Smooth muscle cell (in vitro differentiated cells): Measurements from ENCODE around the gene KAZALD1. TPM values are rescaled to one million over a fixed set of nuclear protein-coding genes. Genes with fewer than 3 reads are reported as not detected.

Source experiments
- DNase-seq: peaks from one replicate; lab custom pipeline; 2025; ENCODE audit not compliant: unreplicated experiment; lab: John Stamatoyannopoulos, UW
- H2AFZ ChIP-seq: fragments of 200-600 bp; sonication (generic); 2 replicates; pipeline ENCODE4 v1.6.0; 2016; ENCODE audit warnings: antibody characterized with exemption, low read depth, mild to moderate bottlenecking
- H3F3A ChIP-seq: fragments of 200-600 bp; sonication (generic); 2 replicates; pipeline ENCODE4 v1.6.0; 2017; ENCODE audit warnings: antibody characterized with exemption, low read depth
- H3K27ac ChIP-seq: fragments of 200-600 bp; sonication (generic); 2 replicates; pipeline ENCODE4 v1.5.1; 2016; ENCODE audit warnings: low read depth, mild to moderate bottlenecking
- H3K27me3 ChIP-seq: fragments of 200-600 bp; sonication (generic); 2 replicates; pipeline ENCODE4 v1.6.1; 2016; ENCODE audit warnings: low read depth, mild to moderate bottlenecking
- H3K36me3 ChIP-seq: fragments of 200-600 bp; sonication (generic); 2 replicates; pipeline ENCODE4 v1.5.1; 2016; ENCODE audit warnings: low read depth
- H3K4me1 ChIP-seq: fragments of 200-600 bp; sonication (generic); 2 replicates; pipeline ENCODE4 v1.5.1; 2016; ENCODE audit warnings: low read depth
- H3K4me2 ChIP-seq: fragments of 200-600 bp; sonication (generic); 2 replicates; pipeline ENCODE4 v1.6.0; 2016; ENCODE audit warnings: mild to moderate bottlenecking
- H3K4me3 ChIP-seq: fragments of 200-600 bp; sonication (generic); 2 replicates; pipeline ENCODE4 v1.5.1; 2016; ENCODE audit warnings: mild to moderate bottlenecking
- H3K79me2 ChIP-seq: fragments of 200-600 bp; sonication (generic); 2 replicates; pipeline ENCODE4 v1.6.0; 2016; ENCODE audit warnings: low read depth, mild to moderate bottlenecking
- H3K9ac ChIP-seq: fragments of 200-600 bp; sonication (generic); 2 replicates; pipeline ENCODE4 v1.6.0; 2016; ENCODE audit warnings: low read depth
- H3K9me3 ChIP-seq: fragments of 200-600 bp; sonication (generic); replicated peaks from 2 replicates; pipeline ENCODE4 v1.5.1; 2016; ENCODE audit warnings: low read depth
- H4K20me1 ChIP-seq: fragments of 200-600 bp; sonication (generic); 2 replicates; pipeline ENCODE4 v1.6.0; 2016; ENCODE audit warnings: low read depth
- CTCF ChIP-seq: fragments of 200-600 bp; sonication (generic); IDR thresholded peaks from 2 replicates; pipeline ENCODE4 v1.5.1; 2017; ENCODE audit warnings: borderline replicate concordance, mild to moderate bottlenecking, antibody characterized with exemption; ENCODE audit not compliant: insufficient read depth, poor library complexity, severe bottlenecking
- WGBS: methylation state at CpG from one replicate; pipeline ENCODE4 v1.1.7; 2016; ENCODE audit warnings: low lambda C conversion rate; 5-methylcytosine and 5-hydroxymethylcytosine counted together
- polyA plus RNA-seq: library from polyadenylated mRNA; unstranded; fragments of >200 nt; fragmentation: Nextera tagmentation; extraction: Ambion mirVana; gene quantifications from 2 replicates; pipeline ENCODE4 v1.2.1, GENCODE V29; 2016
- total RNA-seq: library from RNA; depleted of rRNA; stranded (reverse); fragments of >200 nt; gene quantifications from 2 replicates; pipeline ENCODE4 v1.2.3, GENCODE V29; 2014

Gene KAZALD1
- total and polyA plus RNA-seq, 2 experiments from 2014 or later: 13.1 to 20.4 TPM

GRCh38 chr10:101035314-101035713 lies 26.5 kb upstream of the KAZALD1 start:
- H3K4me2 ChIP-seq: no peak overlapping the region

DNA sequence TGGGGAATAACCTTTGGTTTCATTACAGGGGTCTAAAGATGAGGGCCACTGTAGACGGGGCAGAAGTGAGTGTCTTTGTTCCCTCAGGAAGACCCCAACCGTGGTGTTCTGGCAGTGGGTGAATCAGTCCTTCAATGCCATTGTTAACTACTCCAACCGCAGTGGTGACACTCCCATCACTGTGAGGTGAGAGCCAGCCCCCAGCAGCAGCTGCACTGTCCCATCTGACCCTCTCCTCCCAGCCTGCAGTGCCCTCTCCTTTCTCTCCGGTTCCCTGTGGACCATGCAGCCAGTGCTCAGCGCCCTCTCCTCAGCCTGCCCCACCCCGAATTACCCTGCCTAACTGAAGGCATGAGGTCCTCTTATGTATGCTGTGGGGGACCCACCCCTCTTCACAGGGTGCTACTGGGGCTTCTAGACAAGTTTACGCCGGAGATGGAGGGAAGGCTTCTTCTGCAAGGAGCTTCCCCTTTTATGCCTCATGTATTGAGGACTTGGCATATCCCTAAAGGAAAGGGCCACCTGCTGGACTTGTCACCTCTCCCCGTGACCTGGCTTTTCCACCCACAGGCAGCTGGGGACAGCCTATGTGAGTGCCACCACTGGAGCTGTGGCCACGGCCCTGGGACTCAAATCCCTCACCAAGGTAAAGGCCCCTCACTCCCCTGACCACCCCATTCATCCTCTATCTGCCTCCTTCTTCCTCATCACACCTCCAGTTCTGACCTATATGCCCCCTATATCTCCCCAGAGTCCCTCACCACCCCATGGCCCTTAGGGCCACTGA lies 25.7 kb upstream of the KAZALD1 start:
- H3K9ac ChIP-seq: no peak overlapping the region
- no peak overlapping the region for H3K4me2 ChIP-seq
- no peak overlapping the region for H3K4me3 ChIP-seq
- 94% methylated on average over 10 of the region's 10 CpGs for WGBS
- DNase-seq: no peak
- peaks cover 8% of the 10 kb centered on the region for H3K4me1 ChIP-seq
- H3K9me3 ChIP-seq: no peaks in the 10 kb centered on the region
- H3K79me2 ChIP-seq: peaks cover 20% of the 10 kb centered on the region
- no peak for TF ChIP-seq CTCF
- peaks cover 10% of the 10 kb centered on the region for H3K36me3 ChIP-seq
- H3K27me3 ChIP-seq: no peaks in the 10 kb centered on the region
- H3F3A ChIP-seq: peaks cover 11% of the 10 kb centered on the region
- H3K27ac ChIP-seq: no peak overlapping the region
- H4K20me1 ChIP-seq: peaks cover 43% of the 10 kb centered on the region
- no peak overlapping the region for H2AFZ ChIP-seq

More at GRCh38 chr10:101035314-101035713, 26.5 kb upstream of the KAZALD1 start:
- 93% methylated on average over 7 of the region's 7 CpGs for WGBS
- Histone ChIP-seq H3K36me3 (peaks cover 10% of the 10 kb centered on the region), H3K9ac (no peak overlapping the region), H4K20me1 (peaks cover 43% of the 10 kb centered on the region), H3K4me3 (no peak overlapping the region), H2AFZ (no peak overlapping the region), H3K27me3 (no peaks in the 10 kb centered on the region), H3K79me2 (peaks cover 20% of the 10 kb centered on the region), H3K4me1 (peaks cover 14% of the 10 kb centered on the region), H3K27ac (no peak overlapping the region), H3F3A (peaks cover 11% of the 10 kb centered on the region), H3K9me3 (no peaks in the 10 kb centered on the region)
- no peak for DNase-seq
- no peak for TF ChIP-seq CTCF

DNA sequence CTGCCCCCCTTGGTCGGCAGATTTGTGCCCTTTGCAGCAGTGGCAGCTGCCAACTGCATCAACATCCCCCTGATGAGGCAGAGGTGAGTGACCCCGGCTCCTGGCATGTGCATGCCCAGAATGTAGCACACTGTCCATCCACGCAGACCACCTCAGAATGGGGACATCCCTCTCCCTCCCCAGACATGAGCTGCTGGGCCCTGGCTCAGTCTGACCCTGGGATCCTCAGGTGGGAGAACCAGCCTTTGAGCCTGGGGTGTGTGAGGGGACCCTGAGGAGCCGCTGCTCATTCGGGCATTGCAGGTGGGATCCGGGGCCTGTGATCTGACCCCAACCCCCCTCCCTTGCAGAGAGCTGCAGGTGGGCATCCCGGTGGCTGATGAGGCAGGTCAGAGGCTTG lies 25.1 kb upstream of the KAZALD1 start:
- 83% methylated on average over 7 of the region's 7 CpGs for WGBS
- peaks cover 43% of the 10 kb centered on the region for H4K20me1 ChIP-seq

More for the DNA sequence above, 25.1 kb upstream of the KAZALD1 start:
- Histone ChIP-seq H3K4me2 (no peak overlapping the region), H2AFZ (no peak overlapping the region), H3K9me3 (no peaks in the 10 kb centered on the region), H3K36me3 (peaks cover 10% of the 10 kb centered on the region), H3K27ac (no peak overlapping the region), H3K79me2 (peaks cover 20% of the 10 kb centered on the region), H3F3A (peaks cover 11% of the 10 kb centered on the region), H3K4me3 (no peak overlapping the region), H3K27me3 (no peaks in the 10 kb centered on the region), H3K9ac (no peak overlapping the region), H3K4me1 (peaks cover 3% of the 10 kb centered on the region)
- no peak for TF ChIP-seq CTCF
- DNase-seq: no peak
